LoVo (cell line): ENCODE results near the gene HOXA4.

Experiments
- DNase-seq: peaks from one replicate; pipeline ENCODE4 v3.0.0-alpha.2; 2016; ENCODE audit warnings: low spot score

Gene HOXA4

GRCh38 chr7:27158436-27159265 is 28.1 kb upstream of the HOXA4 start:
- peak; percentile 32 for DNase-seq

DNA sequence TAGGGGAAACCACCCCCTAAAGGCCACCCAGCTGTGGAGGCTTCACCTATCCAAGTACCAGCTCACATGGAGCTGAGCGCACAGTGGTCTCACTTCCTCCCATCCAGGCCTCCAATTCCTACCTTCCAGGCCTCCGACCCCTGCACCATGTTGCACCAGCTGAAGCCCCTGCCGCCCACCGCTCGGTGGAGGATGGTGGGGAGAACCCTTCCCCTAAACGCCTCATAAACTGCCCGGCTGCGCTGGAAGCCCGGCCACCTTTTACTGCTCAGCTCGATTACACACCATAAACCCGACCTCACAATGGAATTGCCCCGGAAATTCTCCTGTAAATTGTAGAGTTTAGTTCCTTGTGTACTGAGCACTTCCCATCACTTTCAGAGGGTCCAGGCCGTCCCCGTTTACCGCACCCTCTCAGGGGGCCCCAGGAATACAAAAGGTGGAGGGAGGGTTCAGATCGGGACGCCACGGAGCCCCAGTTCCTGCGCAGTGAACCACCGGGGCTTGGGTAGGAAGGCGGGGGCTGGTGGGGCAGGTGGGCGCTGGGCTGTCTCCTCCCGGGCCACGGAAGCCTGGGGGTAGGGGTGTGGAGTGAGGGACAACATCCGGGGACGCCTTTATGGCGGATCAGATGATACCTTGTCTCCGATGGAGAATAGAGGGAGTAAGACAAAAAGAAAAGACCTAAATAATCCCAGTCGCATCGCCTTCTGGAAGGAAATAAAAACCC is 27.3 kb upstream of the HOXA4 start:
- peak; percentile 36 for DNase-seq

- DNase-seq, result peak; percentile 28
These were observed 26.6 kb upstream of the HOXA4 start for GRCh38 chr7:27156916-27157701.

- DNase-seq, result peak; percentile 92
These were observed 25.9 kb upstream of the HOXA4 start, which contains the start of gene HOXA7 for GRCh38 chr7:27156508-27156898. Gene HOXA7, minus strand, starts transcription at chr7:27156675. Its CDS starts 130 bp downstream, at chr7:27156545.

- DNase-seq, result peak; percentile 80
These were observed 25.4 kb upstream of the HOXA4 start for GRCh38 chr7:27155816-27156507.

GRCh38 chr7:27154901-27155815 is 24.6 kb upstream of the HOXA4 start:
- no peak for DNase-seq

GRCh38 chr7:27154369-27154768 is 23.8 kb upstream of the HOXA4 start:
- DNase-seq, result no peak

GRCh38 chr7:27153526-27153925 is 23.0 kb upstream of the HOXA4 start:
- no peak for DNase-seq

DNA sequence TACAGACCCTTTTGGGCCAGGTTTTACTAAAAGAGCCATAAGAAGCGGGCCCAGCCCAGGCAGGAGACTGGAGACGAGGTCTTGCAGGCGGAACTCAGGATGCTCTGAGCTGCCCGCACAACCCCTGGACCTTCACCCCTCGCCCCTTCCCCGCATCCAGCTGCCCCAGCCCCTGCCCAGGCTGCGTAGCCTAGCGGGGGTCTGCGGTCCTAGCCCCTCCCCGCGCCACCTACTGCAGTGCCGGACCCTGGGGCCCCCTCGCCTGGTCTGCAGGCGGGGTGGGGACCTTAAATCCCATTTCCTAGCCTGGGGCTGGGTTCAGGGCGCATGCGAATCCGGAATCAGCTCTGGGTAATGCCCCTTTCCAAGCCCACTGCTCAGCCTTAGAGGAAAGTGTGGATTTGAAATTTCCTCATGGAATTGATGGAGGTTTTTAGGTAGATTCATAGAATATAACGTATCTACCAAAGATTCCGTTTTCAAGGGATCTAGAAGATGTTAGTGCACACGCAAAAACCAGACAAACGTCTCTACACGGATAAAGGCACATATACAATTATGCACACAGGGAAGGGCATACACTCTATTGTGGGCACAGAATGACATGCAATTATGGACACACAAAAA is 22.4 kb upstream of the HOXA4 start:
- no peak for DNase-seq

DNA sequence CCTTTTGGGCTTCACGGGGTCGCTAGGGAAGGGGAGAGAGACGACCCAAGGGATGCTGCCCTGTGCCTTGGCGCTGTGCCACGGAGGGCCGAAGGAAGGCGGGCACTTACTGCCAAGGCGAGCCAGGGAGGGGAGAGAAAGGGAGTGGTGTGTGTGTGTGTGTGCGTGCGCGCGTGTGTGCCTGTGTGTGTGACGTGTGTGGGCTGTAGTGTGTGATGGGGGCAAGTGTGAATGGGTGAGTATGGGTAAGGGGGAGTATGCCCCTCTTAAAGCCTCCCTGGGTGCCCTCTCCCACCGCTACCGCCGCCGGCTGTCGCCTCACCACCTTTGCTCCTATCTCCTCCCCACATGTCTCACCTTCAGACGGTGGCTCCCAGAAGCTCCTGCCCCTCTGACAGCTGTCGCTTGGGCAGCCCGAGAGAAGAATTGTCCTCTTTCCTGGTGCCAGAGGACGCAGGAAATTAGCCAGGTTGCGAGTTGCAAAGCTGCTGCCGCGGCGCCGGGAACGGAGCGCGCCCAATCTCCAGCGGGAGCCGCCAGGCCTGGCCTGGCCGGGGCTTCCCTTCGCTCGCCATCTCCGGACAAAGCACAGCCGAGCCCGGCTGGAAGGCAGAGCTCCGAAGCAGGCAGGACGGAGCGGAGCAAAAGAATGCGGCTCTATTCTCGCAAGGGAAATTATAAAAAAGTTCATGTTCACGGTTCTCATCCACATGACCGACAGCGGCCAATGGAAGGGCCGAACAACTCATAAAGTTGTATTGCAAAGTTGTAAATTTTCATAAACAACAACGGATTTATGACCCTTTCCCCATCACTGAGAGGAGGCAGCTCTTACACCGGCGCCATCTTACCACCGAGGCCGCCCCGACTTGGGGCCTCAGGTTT is 21.6 kb upstream of the HOXA4 start, which contains the start of gene HOXA3:
Gene HOXA3 (minus strand): TSS at position 653 of the 885 bp plus-strand sequence. CDS start 41,943 bp downstream, outside the sequence.
- DNase-seq, result peak; percentile 94

DNA sequence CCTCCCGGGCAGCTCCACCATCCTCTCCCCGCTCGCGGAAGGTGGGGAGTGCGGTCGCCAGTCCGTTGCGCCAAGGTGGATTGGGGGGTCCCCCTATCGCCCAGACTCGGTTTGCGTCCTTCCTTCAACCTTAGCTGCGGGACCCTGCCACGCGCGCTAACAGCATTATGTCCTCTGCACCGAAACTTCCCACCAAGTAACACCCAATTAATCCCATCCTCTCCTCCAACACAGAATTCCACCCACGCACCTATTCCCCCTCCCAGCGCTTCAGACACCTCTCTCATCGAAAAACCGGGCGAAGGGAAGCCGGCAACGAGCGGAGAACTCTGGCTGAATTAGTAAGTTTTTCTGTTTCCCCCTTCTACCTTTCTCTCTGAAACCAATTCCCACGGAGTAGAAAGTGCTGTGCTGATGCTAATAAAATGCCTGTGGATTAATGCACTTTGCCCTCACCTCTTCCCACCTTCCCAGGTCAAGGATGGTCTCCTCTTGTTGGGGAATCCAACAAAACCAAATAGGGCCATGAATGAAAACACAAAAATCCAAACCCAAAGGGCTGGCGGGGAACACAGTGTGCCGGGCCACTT is 20.9 kb upstream of the HOXA4 start:
- DNase-seq, result peak; percentile 22

DNA sequence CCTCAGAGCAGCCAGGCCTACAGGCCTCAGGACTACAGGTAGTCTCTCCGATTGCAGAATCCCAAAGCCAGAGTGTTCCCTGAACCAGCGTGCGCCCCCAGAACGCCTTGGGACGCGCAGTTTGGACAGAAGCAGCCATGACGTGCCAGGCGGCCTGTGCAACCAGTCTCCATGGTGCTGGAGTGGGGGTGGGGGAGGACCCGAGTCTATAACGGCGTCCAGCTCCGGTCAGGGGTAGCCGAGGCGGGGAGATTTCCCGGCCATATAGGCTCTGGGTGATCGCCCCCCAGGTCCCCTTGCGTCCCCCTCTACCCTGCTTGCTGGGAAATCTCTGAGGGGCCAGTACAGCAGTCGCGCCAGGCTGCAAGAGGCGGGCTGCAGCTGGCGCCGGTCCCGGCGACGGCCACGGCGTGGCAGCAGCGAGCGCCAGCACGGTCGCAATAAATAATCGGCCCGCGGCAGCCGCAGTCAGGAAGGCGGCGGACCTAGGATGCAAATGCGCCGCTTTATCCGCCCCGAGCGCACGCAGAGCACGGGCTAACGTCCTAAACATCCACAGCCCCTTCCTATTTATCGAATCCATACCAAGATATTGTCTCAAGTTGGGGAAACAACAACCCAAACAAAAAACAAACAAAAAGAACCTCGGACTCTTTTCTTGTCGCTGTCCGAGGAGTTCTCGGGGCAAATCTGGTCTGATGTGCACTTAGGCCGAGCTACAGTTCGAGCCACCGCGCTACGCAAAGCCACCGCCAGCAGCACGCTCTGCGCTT is 20.2 kb upstream of the HOXA4 start:
- DNase-seq, result peak; percentile 91

DNA sequence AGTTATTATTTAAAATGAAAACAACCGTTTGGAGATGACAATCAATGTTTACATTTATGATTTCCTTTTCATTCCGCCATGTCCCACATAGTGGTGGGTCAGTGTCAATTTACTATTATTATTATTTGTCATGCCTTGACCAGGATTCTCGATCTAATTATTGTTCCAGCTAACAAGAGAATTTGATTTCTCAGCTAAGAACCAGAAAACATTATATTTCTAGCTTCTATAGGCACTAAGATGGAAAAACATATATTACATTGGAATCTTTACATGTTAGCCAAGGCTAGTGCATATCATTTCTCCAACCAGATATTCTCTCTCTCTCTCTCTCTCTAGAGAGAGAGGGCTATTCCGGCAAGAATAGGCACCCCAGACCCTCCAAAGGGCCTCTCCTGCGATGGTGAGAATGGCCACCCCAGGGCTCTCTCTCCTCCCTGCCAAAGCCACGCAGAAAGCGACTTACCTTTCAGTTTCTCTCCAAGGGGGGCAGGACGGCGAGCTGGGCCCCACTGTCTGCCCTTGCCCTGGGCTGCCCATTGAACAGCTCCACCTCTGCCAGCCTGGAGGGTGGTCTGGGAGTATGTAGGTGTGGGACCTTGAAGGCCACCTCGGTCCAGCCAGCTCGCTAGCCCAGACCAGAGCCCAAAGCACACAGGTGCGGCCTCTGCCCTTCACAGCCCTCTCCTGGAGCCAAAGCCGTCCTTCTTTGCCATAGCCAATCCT is 19.4 kb upstream of the HOXA4 start:
- DNase-seq, result no peak

DNA sequence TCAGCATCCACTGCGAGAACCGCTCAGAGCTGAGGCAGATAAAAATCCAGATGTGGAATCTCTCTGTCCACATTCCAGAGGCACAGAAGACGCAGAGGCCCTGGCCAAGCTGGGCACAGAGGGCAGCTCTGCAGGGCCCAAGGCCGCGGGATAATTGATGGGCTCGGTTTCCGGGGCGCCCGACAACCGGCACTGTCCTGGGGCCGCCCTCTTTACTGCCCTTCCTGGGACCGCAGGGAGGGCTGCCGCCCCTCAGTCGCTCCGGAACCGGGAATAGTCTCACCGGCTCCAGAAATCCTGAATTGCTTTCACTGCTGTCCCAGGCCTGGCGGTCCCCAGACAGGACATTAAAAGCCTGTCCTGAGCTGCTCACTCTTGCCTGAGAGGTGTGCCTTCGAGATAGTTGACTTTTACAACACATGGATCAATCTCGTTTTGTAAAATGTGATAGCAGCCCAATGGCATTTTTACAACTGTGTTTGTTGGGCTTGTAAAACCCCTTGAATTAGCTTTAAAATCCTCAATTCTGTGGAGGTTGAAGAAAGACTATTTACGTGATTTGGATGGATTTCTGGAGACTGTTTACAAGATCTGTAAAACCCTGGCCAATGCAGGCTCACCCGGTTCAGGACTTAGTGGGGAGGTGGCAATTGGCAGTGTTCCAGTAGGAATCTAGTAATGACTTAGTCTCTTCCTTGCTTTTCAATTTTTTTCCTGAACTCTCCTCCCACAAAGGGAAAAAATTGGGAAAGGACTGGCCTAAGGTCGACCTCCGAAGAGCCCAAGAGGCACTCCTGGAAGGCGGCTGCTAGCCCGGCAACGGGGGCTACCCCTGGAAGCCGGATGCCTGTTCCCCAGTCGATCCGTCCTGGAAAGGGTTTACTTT is 18.4 kb upstream of the HOXA4 start:
- peak; percentile 85 for DNase-seq

- no peak for DNase-seq
These were observed 17.6 kb upstream of the HOXA4 start for GRCh38 chr7:27148031-27148755.
